Glomerular visceral epithelial cell (primary cell): ENCODE measurements around the gene YTHDF1.

Experiments used
- DNase-seq: peaks from one replicate; pipeline ENCODE4 v3.0.0-alpha.2; 2016; ENCODE audit errors: extremely low spot score

Gene YTHDF1

GRCh38 chr20:63185215-63185796, 30.6 kb downstream of the YTHDF1 start:
- DNase-seq = no peak

- peak; percentile 70 for DNase-seq
These were observed 32.3 kb downstream of the YTHDF1 start for GRCh38 chr20:63183422-63184146.

- no peak for DNase-seq
These were observed 33.0 kb downstream of the YTHDF1 start for GRCh38 chr20:63182946-63183415.

- DNase-seq = no peak
These were observed 33.5 kb downstream of the YTHDF1 start for GRCh38 chr20:63182425-63182824.

GRCh38 chr20:63181226-63181625, 34.7 kb downstream of the YTHDF1 start:
- no peak for DNase-seq

GRCh38 chr20:63180569-63181185, 35.3 kb downstream of the YTHDF1 start:
- no peak for DNase-seq

GRCh38 chr20:63179687-63180568, 36.0 kb downstream of the YTHDF1 start:
- DNase-seq = no peak

GRCh38 chr20:63178889-63179686, 36.8 kb downstream of the YTHDF1 start:
- DNase-seq = peak; percentile 52

- DNase-seq = no peak
These were observed 37.5 kb downstream of the YTHDF1 start for GRCh38 chr20:63178446-63178820.

- DNase-seq = no peak
These were observed 38.0 kb downstream of the YTHDF1 start for GRCh38 chr20:63177785-63178445.

- DNase-seq = no peak
These were observed 38.7 kb downstream of the YTHDF1 start for GRCh38 chr20:63177134-63177784.

GRCh38 chr20:63176427-63177133, 39.4 kb downstream of the YTHDF1 start:
- no peak for DNase-seq

GRCh38 chr20:63176034-63176426, 39.9 kb downstream of the YTHDF1 start:
- no peak for DNase-seq

- no peak for DNase-seq
These were observed 40.7 kb downstream of the YTHDF1 start for GRCh38 chr20:63175038-63175895.

GRCh38 chr20:63174309-63175037, 41.5 kb downstream of the YTHDF1 start:
- no peak for DNase-seq

GRCh38 chr20:63173552-63174191, 42.3 kb downstream of the YTHDF1 start:
- DNase-seq = no peak

GRCh38 chr20:63172726-63173125, 43.2 kb downstream of the YTHDF1 start:
- no peak for DNase-seq
